Right lobe of liver (tissue), 6 donors: Measurements from ENCODE around the gene TPO. TPM values are rescaled to one million over a fixed set of nuclear protein-coding genes. Genes with fewer than 3 reads are reported as not detected.

Source experiments
- ATAC-seq, 4 donors: fragments of 200-7000 bp; cut with Tn5 transposase; one replicate each; pipeline ENCODE4 v1.9.1; 2020; ENCODE audit warnings: mild to moderate bottlenecking in 4 of 4, moderate library complexity in 4 of 4
- DNase-seq, 3 donors: peaks; one replicate each; pipeline ENCODE4 v3.0.0-alpha.2; 2020
- H3K27ac ChIP-seq, 3 donors: fragments of 200-600 bp; one replicate each; pipeline ENCODE4 v1.8.0; 2022
- H3K27me3 ChIP-seq, 2 donors: fragments of 200-600 bp; one replicate each; pipeline ENCODE4 v1.8.0; 2022
- H3K36me3 ChIP-seq, 4 donors: fragments of 200-600 bp; sonication (generic) in 1 of 4; one replicate each; pipeline versions ENCODE4 v1.5.1 to v1.8.0; 2017 to 2022; ENCODE audit warnings: control low read depth in 1 of 4
- H3K4me1 ChIP-seq, 4 donors: fragments of 200-600 bp; sonication (generic) in 1 of 4; one replicate each; pipeline versions ENCODE4 v1.5.1 to v1.8.0; 2017 to 2022; ENCODE audit warnings: control low read depth in 1 of 4
- H3K4me3 ChIP-seq, 3 donors: fragments of 200-600 bp; one replicate each; pipeline ENCODE4 v1.8.0; 2022
- H3K9me3 ChIP-seq, 4 donors: fragments of 200-600 bp; sonication (generic) in 1 of 4; one replicate each; pipeline versions ENCODE4 v1.5.1 to v1.8.0; 2017 to 2022; ENCODE audit warnings: control low read depth in 1 of 4
- POLR2A ChIP-seq: fragments of 450-650 bp; IDR thresholded peaks from one replicate; pipeline ENCODE4 v1.6.1; 2017; ENCODE audit warnings: antibody characterized with exemption, mild to moderate bottlenecking
- WGBS: methylation state at CpG from one replicate; pipeline ENCODE4 v1.1.6; 2018; ENCODE audit warnings: low coverage, low lambda C conversion rate; ENCODE audit not compliant: insufficient coverage; ENCODE audit errors: missing lambda C conversion rate; 5-methylcytosine and 5-hydroxymethylcytosine counted together
- intact Hi-C, 2 donors: fragments of 100-400 bp; cut with DNase I; formaldehyde crosslinking; loops; one replicate each; pipeline versions ENCODE4 v1.11.2 to v1.14.1; 2022
- total RNA-seq, 6 experiments: library from RNA; depleted of rRNA in 2 of 6; stranded (reverse); fragments of >200 nt in 2 of 6; fragmentation: NEBNext Ultra II Directional in 3 of 6; extraction: Animal tissue kit (Norgen Biotek cat#: 25700) in 3 of 6; gene quantifications; one replicate each; pipeline versions ENCODE4 v1.1.0 to v1.2.4, GENCODE V29; 2016 to 2023
- TF ChIP-seq, protein P1 (sequence below), 4 donors: fragments of 200-600 bp in 3 of 4; fragments of 450-650 bp in 1 of 4; IDR thresholded peaks; one replicate each; pipeline versions ENCODE4 v1.5.1 to v1.8.0; 2016 to 2022; ENCODE audit warnings: antibody characterized with exemption in 4 of 4, mild to moderate bottlenecking in 2 of 4
- donor health status: DM: no; HTN: yes; CAD: no.
- donor health status: DM: no; HTN: no; CAD: no.
- donor health status: DM: no; HTN: no; CAD: no.
- donor health status: DM: no; HTN: yes; CAD: no.
- donor health status: DM: no; HTN: yes; CAD: no.

The TPO gene
- total RNA-seq, 6 experiments from 2014 or later: not detected

DNA sequence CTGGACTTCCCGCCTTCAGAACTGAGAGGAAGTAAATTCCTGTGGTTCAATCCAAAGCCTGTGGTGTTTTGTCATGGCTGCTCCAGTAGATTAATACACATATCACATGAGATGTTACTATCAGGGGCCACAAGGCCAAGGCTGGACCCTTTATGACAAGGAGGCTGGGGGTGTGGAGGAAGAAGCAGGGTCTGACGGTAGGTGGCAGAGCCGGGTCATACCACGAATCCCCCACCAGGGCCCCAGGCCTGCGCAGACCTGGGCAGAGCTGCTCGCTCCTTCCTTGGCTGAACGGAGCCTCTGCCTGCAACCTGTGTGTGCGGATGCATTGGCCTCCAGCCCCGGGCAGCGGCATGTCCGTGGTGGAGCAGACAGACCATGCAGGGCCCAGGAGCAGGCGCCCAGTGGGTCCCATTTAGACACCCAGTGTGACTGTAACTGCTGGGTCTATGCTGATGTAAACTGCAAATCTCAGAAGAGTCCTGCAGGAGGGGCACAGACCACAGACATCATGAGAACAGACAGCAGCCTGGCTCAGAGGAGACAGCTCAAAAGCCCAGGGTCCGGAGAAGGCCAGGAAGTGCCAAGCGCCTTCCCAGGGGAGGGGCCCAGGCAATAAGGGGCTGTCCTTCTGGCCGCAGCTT lies 175.8 kb downstream of the TPO start:
- DNase-seq (no peak), ATAC-seq (no peak)
- Histone ChIP-seq H3K4me1 (no peaks in the 10 kb centered on the region), H3K27me3 (no peaks in the 10 kb centered on the region), H3K9me3 (no peaks in the 10 kb centered on the region), H3K27ac (no peak overlapping the region), H3K36me3 (no peaks in the 10 kb centered on the region), H3K4me3 (no peak overlapping the region)
- 14% methylated on average over 3 of the region's 15 CpGs for WGBS
- TF ChIP-seq, protein P1, sequence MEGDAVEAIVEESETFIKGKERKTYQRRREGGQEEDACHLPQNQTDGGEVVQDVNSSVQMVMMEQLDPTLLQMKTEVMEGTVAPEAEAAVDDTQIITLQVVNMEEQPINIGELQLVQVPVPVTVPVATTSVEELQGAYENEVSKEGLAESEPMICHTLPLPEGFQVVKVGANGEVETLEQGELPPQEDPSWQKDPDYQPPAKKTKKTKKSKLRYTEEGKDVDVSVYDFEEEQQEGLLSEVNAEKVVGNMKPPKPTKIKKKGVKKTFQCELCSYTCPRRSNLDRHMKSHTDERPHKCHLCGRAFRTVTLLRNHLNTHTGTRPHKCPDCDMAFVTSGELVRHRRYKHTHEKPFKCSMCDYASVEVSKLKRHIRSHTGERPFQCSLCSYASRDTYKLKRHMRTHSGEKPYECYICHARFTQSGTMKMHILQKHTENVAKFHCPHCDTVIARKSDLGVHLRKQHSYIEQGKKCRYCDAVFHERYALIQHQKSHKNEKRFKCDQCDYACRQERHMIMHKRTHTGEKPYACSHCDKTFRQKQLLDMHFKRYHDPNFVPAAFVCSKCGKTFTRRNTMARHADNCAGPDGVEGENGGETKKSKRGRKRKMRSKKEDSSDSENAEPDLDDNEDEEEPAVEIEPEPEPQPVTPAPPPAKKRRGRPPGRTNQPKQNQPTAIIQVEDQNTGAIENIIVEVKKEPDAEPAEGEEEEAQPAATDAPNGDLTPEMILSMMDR (IDR thresholded peaks at IDR 0.05): no peak
- TF ChIP-seq POLR2A: no peak
- intact Hi-C loops: no loop called here

DNA sequence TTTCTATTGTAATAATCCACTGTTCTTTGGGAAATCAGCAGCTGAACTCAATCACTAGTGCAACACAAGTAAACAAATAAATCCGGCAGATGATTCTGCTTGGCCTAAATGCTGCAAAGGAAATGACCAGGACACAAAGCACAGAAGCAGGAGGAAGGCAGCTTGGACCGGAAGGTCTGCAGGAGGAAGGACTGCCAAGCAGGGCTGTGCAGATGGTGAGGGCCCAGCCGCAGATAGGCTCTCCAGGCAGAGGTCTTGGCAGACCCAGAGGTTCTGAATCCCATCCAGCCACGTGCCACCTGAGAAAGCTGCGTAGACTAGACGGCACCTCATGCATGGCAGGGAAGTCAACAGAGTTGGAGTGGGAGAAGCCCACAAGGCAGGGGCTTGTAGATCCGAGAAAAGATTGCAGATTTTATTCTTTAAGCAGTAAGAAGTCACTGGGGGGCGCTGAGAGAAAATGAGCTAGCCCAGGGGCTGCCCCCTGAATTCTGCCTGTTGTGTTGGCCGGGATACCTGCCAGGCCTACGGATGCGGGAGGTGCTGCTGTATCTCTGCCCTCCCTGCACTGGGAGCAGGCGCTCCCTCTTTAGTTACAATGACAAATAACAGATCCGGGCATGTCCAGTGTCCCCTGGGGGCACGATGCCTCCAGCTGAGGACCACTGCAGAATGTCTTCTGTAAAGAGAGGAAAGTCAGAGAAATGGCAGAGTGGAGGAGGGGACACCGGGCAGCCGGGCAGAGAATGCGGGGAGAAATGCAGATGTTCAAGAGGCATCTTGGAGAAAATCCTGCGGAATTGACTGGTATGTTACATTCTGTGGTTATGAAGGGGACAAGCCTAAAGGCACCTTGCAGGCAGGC lies 177.6 kb downstream of the TPO start:
- H3K27ac ChIP-seq: peak overlapping the region in 1 of 3 donors; percentile 38
- no peaks in the 10 kb centered on the region for H3K9me3 ChIP-seq
- ATAC-seq: peak; percentile 43 to 55 (median 50)
- no peak overlapping the region for H3K4me3 ChIP-seq
- no peaks in the 10 kb centered on the region for H3K36me3 ChIP-seq
- TF ChIP-seq POLR2A: no peak
- TF ChIP-seq, protein P1 (IDR thresholded peaks at IDR 0.05): no peak
- intact Hi-C loops: no loop called here
- H3K4me1 ChIP-seq: no peaks in the 10 kb centered on the region
- no peaks in the 10 kb centered on the region for H3K27me3 ChIP-seq
- DNase-seq: no peak
- 52% methylated on average over 13 of the region's 18 CpGs for WGBS

DNA sequence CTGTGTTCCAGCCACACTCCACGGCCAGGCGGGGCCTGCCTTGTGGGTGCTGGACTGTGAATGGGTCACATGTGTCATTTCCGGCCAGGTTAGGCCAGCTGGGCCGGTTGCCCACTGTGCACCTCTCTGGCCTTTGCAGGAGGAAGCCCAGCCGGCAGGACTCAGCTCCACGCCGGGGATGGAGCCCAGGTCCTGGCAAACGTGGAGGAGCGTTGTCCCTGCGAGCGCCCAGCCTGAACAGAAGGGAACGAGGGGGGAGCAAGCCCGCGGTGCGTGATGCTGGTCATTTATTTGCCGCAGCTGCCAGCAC lies 178.2 kb downstream of the TPO start:
- Histone ChIP-seq H3K4me1 (no peaks in the 10 kb centered on the region), H3K27ac (peak overlapping the region in 2 of 3 donors; percentile 1 to 38), H3K36me3 (no peaks in the 10 kb centered on the region), H3K27me3 (no peaks in the 10 kb centered on the region), H3K9me3 (no peaks in the 10 kb centered on the region), H3K4me3 (no peak overlapping the region)
- intact Hi-C loops: no loop called here
- DNase-seq: no peak
- WGBS: no CpG with 5 or more reads among the region's 16 CpGs
- TF ChIP-seq POLR2A: no peak
- TF ChIP-seq, protein P1 (IDR thresholded peaks at IDR 0.05): no peak
- ATAC-seq: peak in 1 of 4 donors; percentile 12
